HepG2 (cell line): ENCODE measurements around the gene NOL4L. TPM values are rescaled to one million over a fixed set of nuclear protein-coding genes. Genes with fewer than 3 reads are reported as not detected.

Source experiments
- ATAC-seq: fragments of 200-7000 bp; cut with Tn5 transposase; 3 replicates; pipeline ENCODE4 v1.9.1; 2020; ENCODE audit warnings: mild to moderate bottlenecking, moderate library complexity
- BruUV-seq: library from RNA; stranded (reverse); fragments of 400-500 nt; replicated peaks from 2 replicates; lab custom pipeline; 2021; lab: Mats Ljungman, UMichigan
- CTCF ChIA-PET: fragments of 300-600 bp; formaldehyde crosslinking; extraction: SDS; loops from one replicate; lab custom pipeline; 2021; ENCODE audit warnings: low total read pairs, inconsistent platforms, low intra/inter-chr PET ratio; lab: Yijun Ruan, JAX
- POLR2A ChIA-PET: fragments of 350-600 bp; sonication (Branson Sonifier 250); formaldehyde crosslinking; loops from one replicate; lab custom pipeline; 2020; ENCODE audit warnings: antibody characterized with exemption, inconsistent platforms; lab: Yijun Ruan, JAX
- DNase-seq: peaks from one replicate; pipeline ENCODE4 v3.0.0-alpha.2; 2015; ENCODE audit warnings: low spot score
- FAIRE-seq: peaks from 3 replicates; lab custom pipeline; 2011; peaks lifted over from hg19 to GRCh38; lab: Jason Lieb, UNC
- H2AFZ ChIP-seq: one replicate; pipeline ENCODE4 v1.6.1; 2011; ENCODE audit warnings: low read length, inconsistent platforms
- H3K27ac ChIP-seq: fragments of 300-600 bp; 3 replicates; pipeline ENCODE4 v1.8.0; 2011; ENCODE audit warnings: mixed run types, mild to moderate bottlenecking, mixed read lengths, low read length, inconsistent platforms; ENCODE audit not compliant: insufficient read depth; ENCODE audit errors: extremely low read length
- H3K27me3 ChIP-seq, 2 experiments: fragments of 200-600 bp in 1 of 2; 2 replicates in 1 of 2; 3 replicates in 1 of 2; pipeline versions ENCODE4 v1.6.0 to v1.8.0; 2011; ENCODE audit warnings: low read length in 2 of 2, mild to moderate bottlenecking in 2 of 2, moderate library complexity in 2 of 2, inconsistent platforms in 1 of 2; ENCODE audit not compliant: insufficient read depth in 2 of 2, control insufficient read depth in 1 of 2
- H3K36me3 ChIP-seq, 2 experiments: fragments of 200-600 bp in 1 of 2; replicated peaks in 1 of 2; 2 replicates in 1 of 2; 3 replicates in 1 of 2; pipeline versions ENCODE4 v1.5.1 to v1.8.0; 2011; ENCODE audit warnings: low read length in 2 of 2, inconsistent platforms in 1 of 2; ENCODE audit not compliant: insufficient read depth in 2 of 2, control insufficient read depth in 1 of 2
- H3K4me1 ChIP-seq: 2 replicates; pipeline ENCODE4 v1.5.1; 2012; ENCODE audit warnings: low read length, inconsistent platforms; ENCODE audit not compliant: insufficient read depth
- H3K4me2 ChIP-seq: 2 replicates; pipeline ENCODE4 v1.6.0; 2011; ENCODE audit warnings: low read depth, low read length, inconsistent platforms
- H3K4me3 ChIP-seq, 3 experiments: fragments of 200-600 bp in 1 of 3; sonication (generic), shearing (Covaris generic) in 1 of 3; replicated peaks in 1 of 3; 2 replicates each; pipeline ENCODE4 v1.5.1; 2011 to 2016; ENCODE audit warnings: low read length in 3 of 3, inconsistent platforms in 2 of 3, low read depth in 2 of 3, mild to moderate bottlenecking in 2 of 3, control low read depth in 1 of 3, mixed read lengths in 1 of 3; ENCODE audit not compliant: insufficient read depth in 1 of 3
- H3K79me2 ChIP-seq: one replicate; pipeline ENCODE4 v1.6.1; 2011; ENCODE audit warnings: low read length, inconsistent platforms; ENCODE audit not compliant: insufficient read depth
- H3K9ac ChIP-seq: 2 replicates; pipeline ENCODE4 v1.6.0; 2011; ENCODE audit warnings: mild to moderate bottlenecking, low read depth, low read length, inconsistent platforms; ENCODE audit not compliant: insufficient read depth
- H3K9me3 ChIP-seq: 2 replicates; pipeline ENCODE4 v1.5.1; 2012; ENCODE audit warnings: mild to moderate bottlenecking, low read length
- H4K20me1 ChIP-seq: 2 replicates; pipeline ENCODE4 v1.6.0; 2011; ENCODE audit warnings: inconsistent platforms, mild to moderate bottlenecking, low read length, moderate library complexity; ENCODE audit not compliant: insufficient read depth
- CBX5 ChIP-seq: sonication (generic); formaldehyde crosslinking; IDR thresholded peaks from 2 replicates; pipeline ENCODE4 v1.4.0; 2020; ENCODE audit warnings: missing genetic modification reagents, borderline replicate concordance
- POLR2G ChIP-seq: fragments of 200-400 bp; formaldehyde crosslinking; IDR thresholded peaks from 2 replicates; pipeline ENCODE4 v1.6.1; 2018; ENCODE audit warnings: mild to moderate bottlenecking, low read depth, low read length, moderate library complexity
- RBM22 ChIP-seq: fragments of 200-400 bp; formaldehyde crosslinking; optimal IDR thresholded peaks from 2 replicates; pipeline ENCODE3; 2017; ENCODE audit warnings: mild to moderate bottlenecking, low read length, moderate library complexity
- RFXAP ChIP-seq: sonication (generic); formaldehyde crosslinking; IDR thresholded peaks from 2 replicates; pipeline ENCODE4 v1.4.0; 2020; ENCODE audit warnings: missing genetic modification reagents, borderline replicate concordance
- SMYD3 ChIP-seq: sonication (generic); formaldehyde crosslinking; IDR thresholded peaks from 2 replicates; pipeline ENCODE4 v1.8.1; 2023; ENCODE audit warnings: mild to moderate bottlenecking, missing genetic modification reagents
- ZFP41 ChIP-seq: sonication (generic); formaldehyde crosslinking; IDR thresholded peaks from 2 replicates; pipeline ENCODE4 v1.4.0; 2020; ENCODE audit warnings: mild to moderate bottlenecking, missing genetic modification reagents, borderline replicate concordance
- ZNF407 ChIP-seq: sonication (generic); formaldehyde crosslinking; IDR thresholded peaks from one replicate; pipeline ENCODE4 v1.5.1; 2020; ENCODE audit warnings: mild to moderate bottlenecking, missing genetic modification reagents; ENCODE audit errors: not compliant biosample characterization
- WGBS: methylation state at CpG from one replicate; pipeline ENCODE4 v1.1.6; 2017; ENCODE audit warnings: low lambda C conversion rate; 5-methylcytosine and 5-hydroxymethylcytosine counted together
- in situ Hi-C: cut with HindIII; loops from 2 replicates; pipeline ENCODE4 v1.10.0; 2017; ENCODE audit warnings: low pct_unique_long_range_greater_than_20kb; ENCODE audit not compliant: extremely low pct_ligation_motif_present
- intact Hi-C: fragments of 100-400 bp; cut with micrococcal nuclease; formaldehyde crosslinking; loops from one replicate; pipeline ENCODE4 v1.10.0; 2022; ENCODE audit not compliant: unreplicated experiment
- polyA plus RNA-seq, 8 experiments: library from polyadenylated mRNA; depleted of rRNA in 3 of 8; stranded (reverse) in 7 of 8; unstranded in 1 of 8; fragments of >200 nt; fragmentation: Illumina TruSeq in 4 of 8; extraction: Trizol in 4 of 8; gene quantifications; 2 replicates each; pipeline versions ENCODE4 v1.2.1 to v1.2.3, GENCODE V29; 2011 to 2016; ENCODE audit warnings: low read depth in 4 of 8, missing spikeins in 1 of 8, mixed read lengths in 1 of 8; ENCODE audit not compliant: insufficient read depth in 1 of 8
- total RNA-seq, 5 experiments: library from RNA; depleted of rRNA; stranded (reverse); fragments of >200 nt; fragmentation: Illumina TruSeq; extraction: Trizol; gene quantifications; 2 replicates each; pipeline ENCODE4 v1.2.3, GENCODE V29; 2016; ENCODE audit warnings: low read depth in 1 of 5

The NOL4L gene
- total and polyA plus RNA-seq, 2 of the 13 experiments (the other 11 are each of a cell fraction or from before 2014, with no cell fraction given): 16.6 to 35.4 TPM

- intact Hi-C loops: no loop called here
- CTCF ChIA-PET: no interaction called here
- BruUV-seq: no TSS peak
Observed at GRCh38 chr20:32441638-32442037, 143.5 kb downstream of the NOL4L start.

More at GRCh38 chr20:32441638-32442037, 143.5 kb downstream of the NOL4L start:
- ATAC-seq: no peak
- no peaks in the 10 kb centered on the region for H3K9me3 ChIP-seq
- POLR2A ChIA-PET: no interaction called here
- no peak overlapping the region for H3K27ac ChIP-seq
- no peaks in the 10 kb centered on the region for H3K79me2 ChIP-seq
- H4K20me1 ChIP-seq: peaks cover 30% of the 10 kb centered on the region; the same call in 1 of the 2 replicates
- TF ChIP-seq ZNF407 (CRISPR knock-in tag): no peak
- TF ChIP-seq CBX5 (CRISPR knock-in tag): no peak
- TF ChIP-seq ZFP41: no peak
- no peak for TF ChIP-seq RFXAP (CRISPR knock-in tag)
- peak; percentile 46 for TF ChIP-seq RBM22
- peak; percentile 34; the same call in 1 of the 2 replicates for TF ChIP-seq POLR2G
- 0 out of 2 replicates have a peak, but pooled peaks have one; percentile 6 for TF ChIP-seq SMYD3 (CRISPR knock-in tag)
- H3K4me2 ChIP-seq: no peak overlapping the region
- H3K36me3 ChIP-seq: peaks cover 29 to 66% of the 10 kb centered on the region in 2 experiments
- no peaks in the 10 kb centered on the region for H3K27me3 ChIP-seq
- no peak for DNase-seq
- no peak overlapping the region for H3K4me3 ChIP-seq
- no peak overlapping the region for H3K9ac ChIP-seq
- no peak for FAIRE-seq
- no peak overlapping the region for H2AFZ ChIP-seq
- in situ Hi-C loops: no loop called here
- 97% methylated on average over 4 of the region's 4 CpGs for WGBS
- H3K4me1 ChIP-seq: peaks cover 59% of the 10 kb centered on the region
